H1 (cell line): ENCODE measurements around the gene DEFB128. TPM values are rescaled to one million over a fixed set of nuclear protein-coding genes. Genes with fewer than 3 reads are reported as not detected.

Experiments
- CTCF ChIA-PET: fragments of 300-600 bp; sonication (Branson Sonifier 250); formaldehyde crosslinking; loops from one replicate; lab custom pipeline; 2021; ENCODE audit not compliant: partially characterized antibody; lab: Charles Lee
- POLR2A ChIA-PET: fragments of 300-600 bp; sonication (Branson Sonifier 250); formaldehyde crosslinking; loops from one replicate; lab custom pipeline; 2021; ENCODE audit warnings: inconsistent platforms; ENCODE audit not compliant: partially characterized antibody; lab: Charles Lee
- DNase-seq, 2 experiments: peaks; one replicate each; pipeline versions ENCODE4 v3.0.0 to v3.0.0-alpha.2; 2010 to 2022; ENCODE audit warnings: low spot score in 2 of 2, low read depth in 1 of 2, mixed read lengths in 1 of 2
- FAIRE-seq: peaks from 2 replicates; lab custom pipeline; 2011; peaks lifted over from hg19 to GRCh38; lab: Jason Lieb, UNC
- H2AFZ ChIP-seq: 2 replicates; pipeline ENCODE4 v1.8.1; 2012; ENCODE audit warnings: low read length, inconsistent platforms
- H2AK5ac ChIP-seq: 2 replicates; pipeline ENCODE4 v1.6.1; 2013; ENCODE audit warnings: low read depth, low read length
- H2BK120ac ChIP-seq: replicated peaks from 2 replicates; pipeline ENCODE3; 2013; ENCODE audit warnings: low read depth, low read length, inconsistent platforms
- H2BK12ac ChIP-seq: 2 replicates; pipeline ENCODE4 v1.6.1; 2013; ENCODE audit warnings: low read depth, low read length
- H2BK15ac ChIP-seq: 2 replicates; pipeline ENCODE4 v1.6.1; 2013; ENCODE audit warnings: low read length
- H2BK20ac ChIP-seq: 2 replicates; pipeline ENCODE4 v1.6.1; 2013; ENCODE audit warnings: low read length
- H2BK5ac ChIP-seq: 2 replicates; pipeline ENCODE4 v1.6.1; 2013; ENCODE audit warnings: low read depth, low read length
- H3K14ac ChIP-seq: 2 replicates; pipeline ENCODE4 v1.6.1; 2013; ENCODE audit warnings: inconsistent platforms; ENCODE audit not compliant: insufficient read length
- H3K18ac ChIP-seq: 2 replicates; pipeline ENCODE4 v1.6.1; 2013; ENCODE audit warnings: low read length; ENCODE audit errors: extremely low read depth
- H3K23ac ChIP-seq: 2 replicates; pipeline ENCODE4 v1.6.1; 2013; ENCODE audit warnings: inconsistent platforms; ENCODE audit not compliant: insufficient read length
- H3K23me2 ChIP-seq: 2 replicates; pipeline ENCODE4 v1.6.1; 2013; ENCODE audit warnings: low read depth, low read length
- H3K27ac ChIP-seq: 2 replicates; pipeline ENCODE4 v1.6.1; 2011; ENCODE audit warnings: low read depth, low read length, inconsistent platforms
- H3K27me3 ChIP-seq, 4 experiments: replicated peaks in 1 of 4; 1 replicate in 1 of 4; 2 replicates in 3 of 4; pipeline versions ENCODE4 v1.6.1 to v1.8.1; 2011 to 2013; ENCODE audit warnings: low read length in 3 of 4, mild to moderate bottlenecking in 3 of 4, inconsistent platforms in 2 of 4, mixed read lengths in 2 of 4, moderate library complexity in 1 of 4; ENCODE audit not compliant: control insufficient read depth in 3 of 4, insufficient read depth in 3 of 4; ENCODE audit errors: extremely low read depth in 1 of 4
- H3K36me3 ChIP-seq, 4 experiments: 2 replicates each; pipeline versions ENCODE4 v1.6.1 to v1.8.1; 2011 to 2013; ENCODE audit warnings: mild to moderate bottlenecking in 4 of 4, low read length in 3 of 4, moderate library complexity in 2 of 4, control low read depth in 1 of 4, inconsistent platforms in 1 of 4; ENCODE audit not compliant: insufficient read depth in 4 of 4, control insufficient read depth in 2 of 4
- H3K4ac ChIP-seq: replicated peaks from 2 replicates; pipeline ENCODE3; 2013; ENCODE audit warnings: low read length, low read depth, mixed read lengths, inconsistent platforms; ENCODE audit not compliant: insufficient read length
- H3K4me1 ChIP-seq, 4 experiments: replicated peaks in 1 of 4; 1 replicate in 1 of 4; 2 replicates in 3 of 4; pipeline versions ENCODE4 v1.6.1 to v1.8.1; 2011 to 2013; ENCODE audit warnings: low read length in 3 of 4, inconsistent platforms in 2 of 4, mixed read lengths in 1 of 4; ENCODE audit not compliant: insufficient read depth in 4 of 4, control insufficient read depth in 3 of 4
- H3K4me2 ChIP-seq, 2 experiments: 2 replicates each; pipeline versions ENCODE4 v1.6.1 to v1.8.1; 2011 to 2013; ENCODE audit warnings: low read depth in 2 of 2, low read length in 2 of 2, control low read depth in 1 of 2, inconsistent platforms in 1 of 2, mild to moderate bottlenecking in 1 of 2; ENCODE audit not compliant: insufficient read depth in 1 of 2
- H3K4me3 ChIP-seq, 4 experiments: fragments of 200-600, 300-600 bp in 1 of 4; sonication (generic), shearing (Covaris generic), sonication (Bioruptor Twin) in 1 of 4; 2 replicates each; pipeline versions ENCODE4 v1.5.1 to v1.8.1; 2011 to 2016; ENCODE audit warnings: low read length in 4 of 4, low read depth in 3 of 4, control low read depth in 2 of 4, inconsistent platforms in 2 of 4, mild to moderate bottlenecking in 2 of 4, mixed read lengths in 1 of 4, moderate library complexity in 1 of 4; ENCODE audit not compliant: insufficient read depth in 2 of 4; ENCODE audit errors: extremely low read depth in 1 of 4
- H3K56ac ChIP-seq: replicated peaks from 2 replicates; pipeline ENCODE3; 2013; ENCODE audit warnings: low read depth, mild to moderate bottlenecking, mixed read lengths, low read length, inconsistent platforms; ENCODE audit not compliant: insufficient read length
- H3K79me1 ChIP-seq: 2 replicates; pipeline ENCODE4 v1.6.1; 2013; ENCODE audit warnings: low read depth, low read length, control low read depth
- H3K79me2 ChIP-seq, 2 experiments: 2 replicates each; pipeline versions ENCODE4 v1.6.1 to v1.8.1; 2012 to 2013; ENCODE audit warnings: low read length in 2 of 2, mild to moderate bottlenecking in 2 of 2, inconsistent platforms in 1 of 2; ENCODE audit not compliant: insufficient read depth in 2 of 2, control insufficient read depth in 1 of 2
- H3K9ac ChIP-seq, 4 experiments: replicated peaks in 1 of 4; 1 replicate in 1 of 4; 2 replicates in 3 of 4; pipeline versions ENCODE4 v1.6.1 to v1.8.1; 2011 to 2013; ENCODE audit warnings: low read depth in 3 of 4, low read length in 3 of 4, control low read depth in 2 of 4, mild to moderate bottlenecking in 2 of 4, moderate library complexity in 2 of 4, inconsistent platforms in 1 of 4; ENCODE audit errors: extremely low read depth in 1 of 4
- H3K9me3 ChIP-seq, 2 experiments: 2 replicates each; pipeline versions ENCODE4 v1.6.1 to v1.8.1; 2012 to 2013; ENCODE audit warnings: mild to moderate bottlenecking in 2 of 2, moderate library complexity in 2 of 2, control low read depth in 1 of 2, inconsistent platforms in 1 of 2, low read depth in 1 of 2, low read length in 1 of 2, mixed read lengths in 1 of 2; ENCODE audit not compliant: insufficient read depth in 2 of 2
- H4K20me1 ChIP-seq, 2 experiments: replicated peaks in 1 of 2; 2 replicates each; pipeline versions ENCODE3 to v1.8.1; 2011 to 2013; ENCODE audit warnings: inconsistent platforms in 2 of 2, low read length in 2 of 2, mild to moderate bottlenecking in 1 of 2; ENCODE audit not compliant: insufficient read depth in 2 of 2, control insufficient read depth in 1 of 2
- H4K5ac ChIP-seq: 2 replicates; pipeline ENCODE4 v1.6.1; 2013; ENCODE audit warnings: low read length, low read depth, mixed read lengths, inconsistent platforms; ENCODE audit not compliant: insufficient read length
- H4K8ac ChIP-seq: 2 replicates; pipeline ENCODE4 v1.8.0; 2013; ENCODE audit warnings: mild to moderate bottlenecking, moderate library complexity, low read length, inconsistent platforms; ENCODE audit not compliant: insufficient read depth; ENCODE audit errors: extremely low read depth
- H4K91ac ChIP-seq: replicated peaks from 2 replicates; pipeline ENCODE3; 2013; ENCODE audit warnings: low read length, mixed read lengths, inconsistent platforms; ENCODE audit not compliant: insufficient read length
- ASH2L ChIP-seq: fragments of 200-600, 300-600 bp; sonication (generic); IDR thresholded peaks from one replicate; pipeline ENCODE4 v1.7.1; 2017; ENCODE audit warnings: low read length
- BACH1 ChIP-seq: IDR thresholded peaks from 2 replicates; pipeline ENCODE4 v1.6.1; 2012; ENCODE audit warnings: low read length, improper control_type of control experiment
- BCL11A ChIP-seq, 2 experiments: IDR thresholded peaks; one replicate each; pipeline ENCODE4 v1.6.1; 2011; ENCODE audit warnings: low read depth in 2 of 2, low read length in 2 of 2, mild to moderate bottlenecking in 2 of 2
- BRCA1 ChIP-seq: IDR thresholded peaks from 2 replicates; pipeline ENCODE4 v1.6.1; 2012; ENCODE audit warnings: low read depth, low read length, improper control_type of control experiment
- CBX5 ChIP-seq: fragments of 300-800, 300-1000 bp; sonication (generic); IDR thresholded peaks from 2 replicates; pipeline ENCODE4 v1.7.1; 2016; ENCODE audit warnings: antibody characterized with exemption, low read length, low read depth
- FOSL1 ChIP-seq: IDR thresholded peaks from 2 replicates; pipeline ENCODE4 v1.6.1; 2011; ENCODE audit warnings: mild to moderate bottlenecking, low read depth, low read length, moderate library complexity; ENCODE audit not compliant: insufficient read depth
- GABPA ChIP-seq: IDR thresholded peaks from 2 replicates; pipeline ENCODE4 v1.6.1; 2011; ENCODE audit warnings: mild to moderate bottlenecking, low read length, moderate library complexity, borderline replicate concordance; ENCODE audit not compliant: insufficient read depth
- KDM5A ChIP-seq: fragments of 200-600 bp; IDR thresholded peaks from 2 replicates; pipeline ENCODE4 v1.7.1; 2012; ENCODE audit warnings: mild to moderate bottlenecking, low read length, inconsistent platforms, mixed read lengths
- NRF1 ChIP-seq: IDR thresholded peaks from 2 replicates; pipeline ENCODE4 v1.6.1; 2011; ENCODE audit warnings: mild to moderate bottlenecking, low read depth, low read length, improper control_type of control experiment
- POU5F1 ChIP-seq: IDR thresholded peaks from 2 replicates; pipeline ENCODE4 v1.6.1; 2011; ENCODE audit warnings: low read depth, mild to moderate bottlenecking, low read length, moderate library complexity
- SIX5 ChIP-seq: IDR thresholded peaks from 2 replicates; pipeline ENCODE4 v1.6.1; 2011; ENCODE audit warnings: mild to moderate bottlenecking, low read depth, low read length
- SP2 ChIP-seq: IDR thresholded peaks from 2 replicates; pipeline ENCODE4 v1.6.1; 2012; ENCODE audit warnings: mild to moderate bottlenecking, low read length, inconsistent platforms
- TAF1 ChIP-seq: IDR thresholded peaks from 2 replicates; pipeline ENCODE4 v1.6.1; 2011; ENCODE audit warnings: mild to moderate bottlenecking, low read depth, low read length
- YY1 ChIP-seq: IDR thresholded peaks from 2 replicates; pipeline ENCODE4 v1.6.1; 2011; ENCODE audit warnings: low read depth, mild to moderate bottlenecking, low read length
- ZNF274 ChIP-seq: IDR thresholded peaks from 2 replicates; pipeline ENCODE4 v1.7.0; 2012; ENCODE audit warnings: low read length, borderline replicate concordance; ENCODE audit errors: extremely low read depth
- WGBS, 2 experiments: shearing (Covaris generic) in 1 of 2; methylation state at CpG; one replicate each; pipeline versions ENCODE4 v1.1.6 to v1.1.7; 2013 to 2015; ENCODE audit warnings: low lambda C conversion rate in 2 of 2, mixed read lengths in 2 of 2, inconsistent platforms in 1 of 2, low coverage in 1 of 2, missing lambda C conversion rate in 1 of 2; ENCODE audit not compliant: insufficient replicate concordance in 2 of 2, insufficient coverage in 1 of 2, insufficient read length in 1 of 2; ENCODE audit errors: extremely low coverage in 1 of 2, missing lambda C conversion rate in 1 of 2; 5-methylcytosine and 5-hydroxymethylcytosine counted together
- polyA plus RNA-seq, 7 experiments: library from polyadenylated mRNA; depleted of rRNA in 3 of 7; stranded (reverse) in 5 of 7; unstranded in 2 of 7; fragments of >200 nt in 5 of 7; fragments of 200-250 nt in 2 of 7; gene quantifications; 1 replicate in 5 of 7; 2 replicates in 1 of 7; 4 replicates in 1 of 7; pipeline versions ENCODE4 v1.2.1 to v1.2.3, GENCODE V29; 2011 to 2013; ENCODE audit warnings: missing spikeins in 2 of 7, mixed read lengths in 2 of 7
- total RNA-seq: library from RNA; stranded (reverse); fragmentation: NEBNext Ultra II Directional; extraction: Animal tissue kit (Norgen Biotek cat#: 25700); gene quantifications from 2 replicates; pipeline ENCODE4 v1.2.1, GENCODE V29; 2021
- TF ChIP-seq, protein P1 (sequence below): IDR thresholded peaks from 2 replicates; pipeline ENCODE4 v1.6.1; 2011; ENCODE audit warnings: low read length, improper control_type of control experiment

DEFB128 gene
- total and polyA plus RNA-seq, 2 of the 8 experiments (the other 6 are each of a cell fraction or from before 2014, with no cell fraction given): not detected

DNA sequence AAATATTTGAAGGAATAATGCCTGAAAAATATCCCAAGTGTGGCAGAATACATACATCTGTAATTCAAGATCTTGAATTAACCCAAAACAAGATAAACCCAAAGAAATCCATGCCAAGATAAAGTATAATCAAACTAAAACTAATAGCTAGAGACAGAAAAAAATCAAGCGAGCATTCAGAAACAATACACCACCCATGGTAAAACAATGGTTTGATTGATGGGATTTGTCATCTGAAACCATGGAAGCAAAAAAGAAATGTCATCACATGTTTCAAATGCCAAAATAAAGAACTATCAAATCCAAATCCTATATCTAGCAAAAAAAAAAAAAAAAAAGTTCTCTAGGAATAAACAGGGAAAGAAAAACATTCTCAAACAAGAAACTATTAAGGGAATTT lies 37.4 kb downstream of the DEFB128 start:
- no peak overlapping the region for H2BK120ac ChIP-seq
- no peak for DNase-seq
- H3K4me1 ChIP-seq: no peaks in the 10 kb centered on the region
- POLR2A ChIA-PET: no interaction called here
- H2BK5ac ChIP-seq: no peak overlapping the region
- H3K79me2 ChIP-seq: no peaks in the 10 kb centered on the region
- no peak overlapping the region for H2AK5ac ChIP-seq
- no peak overlapping the region for H4K5ac ChIP-seq
- CTCF ChIA-PET: no interaction called here
- 92% methylated on average over 1 of the region's 1 CpG; no CpG with 5 or more reads in 1 of the 2 experiments for WGBS, 2 experiments
- no peak overlapping the region for H3K23ac ChIP-seq
- no peaks in the 10 kb centered on the region for H3K36me3 ChIP-seq
- H2BK20ac ChIP-seq: no peak overlapping the region
- no peak overlapping the region for H3K18ac ChIP-seq
- no peak overlapping the region for H3K4me2 ChIP-seq
- H3K9me3 ChIP-seq: peaks cover 32 to 53% of the 10 kb centered on the region in 2 experiments
- no peak overlapping the region for H4K8ac ChIP-seq
- no peak overlapping the region for H3K14ac ChIP-seq
- no peak overlapping the region for H3K27ac ChIP-seq
- H3K23me2 ChIP-seq: no peaks in the 10 kb centered on the region
- H3K4me3 ChIP-seq: no peak overlapping the region
- H2BK12ac ChIP-seq: no peak overlapping the region
- H3K9ac ChIP-seq: no peak overlapping the region
- no peaks in the 10 kb centered on the region for H3K27me3 ChIP-seq
- no peak overlapping the region for H2AFZ ChIP-seq
- H4K91ac ChIP-seq: no peak overlapping the region
- H3K79me1 ChIP-seq: no peaks in the 10 kb centered on the region
- no peaks in the 10 kb centered on the region for H4K20me1 ChIP-seq
- no peak overlapping the region for H3K56ac ChIP-seq
- H3K4ac ChIP-seq: no peak overlapping the region
- no peak overlapping the region for H2BK15ac ChIP-seq
- no peak for FAIRE-seq
- TF ChIP-seq FOSL1 (no peak), CBX5 (no peak), SP2 (no peak), NRF1 (no peak), POU5F1 (no peak), BRCA1 (no peak), ASH2L (no peak), ZNF274 (no peak), KDM5A (no peak), TAF1 (no peak), YY1 (no peak), BACH1 (no peak), BCL11A (IDR thresholded peaks at IDR 0.05; ENCODE audit: low read depth in 2 of 2, low read length in 2 of 2) (no peak), GABPA (no peak), SIX5 (no peak)
- TF ChIP-seq, protein P1, sequence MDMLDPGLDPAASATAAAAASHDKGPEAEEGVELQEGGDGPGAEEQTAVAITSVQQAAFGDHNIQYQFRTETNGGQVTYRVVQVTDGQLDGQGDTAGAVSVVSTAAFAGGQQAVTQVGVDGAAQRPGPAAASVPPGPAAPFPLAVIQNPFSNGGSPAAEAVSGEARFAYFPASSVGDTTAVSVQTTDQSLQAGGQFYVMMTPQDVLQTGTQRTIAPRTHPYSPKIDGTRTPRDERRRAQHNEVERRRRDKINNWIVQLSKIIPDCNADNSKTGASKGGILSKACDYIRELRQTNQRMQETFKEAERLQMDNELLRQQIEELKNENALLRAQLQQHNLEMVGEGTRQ: no peak
